HG02642 (cell line): Measurements from ENCODE around the gene GNAQ.
"Not testable (repeated sequence)": the region's sequence is repeated elsewhere in the genome, so short reads cannot be mapped to it uniquely, and the experiment has no call there.

Experiments used
- ATAC-seq: cut with Tn5 transposase; IDR thresholded peaks from one replicate; pipeline ENCODE4 v1.9.1; 2021; ENCODE audit warnings: mild to moderate bottlenecking; ENCODE audit not compliant: unreplicated experiment, poor library complexity

The GNAQ gene

GRCh38 chr9:77721156-77721555, 310.5 kb downstream of the GNAQ start:
- ATAC-seq, result not testable (repeated sequence)

GRCh38 chr9:77719321-77719720, 312.3 kb downstream of the GNAQ start:
- no peak for ATAC-seq

- not testable (repeated sequence) for ATAC-seq
These were observed 313.3 kb downstream of the GNAQ start for GRCh38 chr9:77718298-77718640.

- not testable (repeated sequence) for ATAC-seq
These were observed 313.9 kb downstream of the GNAQ start for GRCh38 chr9:77717608-77718297.

GRCh38 chr9:77714077-77714549, 317.5 kb downstream of the GNAQ start:
- ATAC-seq, result no peak

- no peak for ATAC-seq
These were observed 319.0 kb downstream of the GNAQ start for GRCh38 chr9:77712533-77713130.

- ATAC-seq, result no peak
These were observed 320.5 kb downstream of the GNAQ start for GRCh38 chr9:77710965-77711648.

- no peak for ATAC-seq
These were observed 321.3 kb downstream of the GNAQ start for GRCh38 chr9:77710316-77710715.

GRCh38 chr9:77708064-77708815, 323.4 kb downstream of the GNAQ start:
- no peak for ATAC-seq

- ATAC-seq, result no peak
These were observed 324.1 kb downstream of the GNAQ start for GRCh38 chr9:77707383-77708063.

- no peak for ATAC-seq
These were observed 326.0 kb downstream of the GNAQ start for GRCh38 chr9:77705636-77706035.

GRCh38 chr9:77702521-77703390, 328.9 kb downstream of the GNAQ start:
- ATAC-seq, result not testable (repeated sequence)

- ATAC-seq, result no peak
These were observed 334.2 kb downstream of the GNAQ start for GRCh38 chr9:77697238-77697984.

- ATAC-seq, result not testable (repeated sequence)
These were observed 340.9 kb downstream of the GNAQ start for GRCh38 chr9:77690723-77691122.

- not testable (repeated sequence) for ATAC-seq
These were observed 341.5 kb downstream of the GNAQ start for GRCh38 chr9:77690119-77690518.

- not testable (repeated sequence) for ATAC-seq
These were observed 343.9 kb downstream of the GNAQ start for GRCh38 chr9:77687737-77688136.

- ATAC-seq, result no peak
These were observed 351.0 kb downstream of the GNAQ start for GRCh38 chr9:77680581-77680980.

- no peak for ATAC-seq
These were observed 351.8 kb downstream of the GNAQ start for GRCh38 chr9:77679661-77680368.
